ENCODE results near the gene SOAT2. TPM values are rescaled to one million over a fixed set of nuclear protein-coding genes. Genes with fewer than 3 reads are reported as not detected.
A peak's percentile ranks its signal among the peaks of the same experiment; 100 is the strongest.

SOAT2 gene
- total RNA-seq, 1 donor from 2014 or later, result not detected

- H3K27ac Mint-ChIP-seq (ENCODE audit: unreplicated experiment), result no peak overlapping the region
- peaks cover 10% of the 10 kb centered on the region for H3K36me3 Mint-ChIP-seq (ENCODE audit: unreplicated experiment)
- peaks cover 2% of the 10 kb centered on the region for H3K4me1 Mint-ChIP-seq (ENCODE audit: low read depth, unreplicated experiment)
- no peak for TF ChIP-seq CTCF (IDR thresholded peaks at IDR 0.05; ENCODE audit: partially characterized antibody, unreplicated experiment)
- H3K27me3 Mint-ChIP-seq (ENCODE audit: unreplicated experiment), result peaks cover 5% of the 10 kb centered on the region
- no peak overlapping the region for H3K4me3 Mint-ChIP-seq (ENCODE audit: unreplicated experiment)
- H3K9me3 Mint-ChIP-seq (ENCODE audit: unreplicated experiment), result peaks cover 4% of the 10 kb centered on the region
- no peak for DNase-seq
Measured at GRCh38 chr12:53074283-53074998, 28.8 kb upstream of the SOAT2 start.

- H3K27me3 Mint-ChIP-seq (ENCODE audit: unreplicated experiment), result peaks cover 5% of the 10 kb centered on the region
- no peak for TF ChIP-seq CTCF (IDR thresholded peaks at IDR 0.05; ENCODE audit: partially characterized antibody, unreplicated experiment)
- peaks cover 10% of the 10 kb centered on the region for H3K36me3 Mint-ChIP-seq (ENCODE audit: unreplicated experiment)
- peaks cover 2% of the 10 kb centered on the region for H3K4me1 Mint-ChIP-seq (ENCODE audit: low read depth, unreplicated experiment)
- DNase-seq, result no peak
- H3K4me3 Mint-ChIP-seq (ENCODE audit: unreplicated experiment), result no peak overlapping the region
- peaks cover 4% of the 10 kb centered on the region for H3K9me3 Mint-ChIP-seq (ENCODE audit: unreplicated experiment)
- no peak overlapping the region for H3K27ac Mint-ChIP-seq (ENCODE audit: unreplicated experiment)
Measured at GRCh38 chr12:53074999-53075370, 28.3 kb upstream of the SOAT2 start.

GRCh38 chr12:53076461-53076860 is 26.8 kb upstream of the SOAT2 start:
- no peak overlapping the region for H3K4me3 Mint-ChIP-seq (ENCODE audit: unreplicated experiment)
- no peak for DNase-seq
- peaks cover 7% of the 10 kb centered on the region for H3K36me3 Mint-ChIP-seq (ENCODE audit: unreplicated experiment)
- no peak for TF ChIP-seq CTCF (IDR thresholded peaks at IDR 0.05; ENCODE audit: partially characterized antibody, unreplicated experiment)
- H3K9me3 Mint-ChIP-seq (ENCODE audit: unreplicated experiment), result peaks cover 2% of the 10 kb centered on the region
- H3K27me3 Mint-ChIP-seq (ENCODE audit: unreplicated experiment), result peaks cover 6% of the 10 kb centered on the region
- peaks cover 2% of the 10 kb centered on the region for H3K4me1 Mint-ChIP-seq (ENCODE audit: low read depth, unreplicated experiment)
- no peak overlapping the region for H3K27ac Mint-ChIP-seq (ENCODE audit: unreplicated experiment)

- H3K9me3 Mint-ChIP-seq (ENCODE audit: unreplicated experiment), result peaks cover 2% of the 10 kb centered on the region
- H3K4me3 Mint-ChIP-seq (ENCODE audit: unreplicated experiment), result no peak overlapping the region
- H3K27ac Mint-ChIP-seq (ENCODE audit: unreplicated experiment), result no peak overlapping the region
- H3K27me3 Mint-ChIP-seq (ENCODE audit: unreplicated experiment), result peaks cover 7% of the 10 kb centered on the region
- H3K4me1 Mint-ChIP-seq (ENCODE audit: low read depth, unreplicated experiment), result no peaks in the 10 kb centered on the region
- TF ChIP-seq CTCF (IDR thresholded peaks at IDR 0.05; ENCODE audit: partially characterized antibody, unreplicated experiment), result no peak
- DNase-seq, result no peak
- peaks cover 7% of the 10 kb centered on the region for H3K36me3 Mint-ChIP-seq (ENCODE audit: unreplicated experiment)
Measured at GRCh38 chr12:53077030-53077429, 26.3 kb upstream of the SOAT2 start.

- Mint-ChIP-seq H3K27me3 (ENCODE audit: unreplicated experiment) (peaks cover 5% of the 10 kb centered on the region), H3K27ac (ENCODE audit: unreplicated experiment) (peak overlapping the region; percentile 43), H3K4me3 (ENCODE audit: unreplicated experiment) (peak overlapping the region; percentile 94), H3K9me3 (ENCODE audit: unreplicated experiment) (peaks cover 2% of the 10 kb centered on the region), H3K36me3 (ENCODE audit: unreplicated experiment) (peaks cover 7% of the 10 kb centered on the region), H3K4me1 (ENCODE audit: low read depth, unreplicated experiment) (no peaks in the 10 kb centered on the region)
- TF ChIP-seq CTCF (IDR thresholded peaks at IDR 0.05; ENCODE audit: partially characterized antibody, unreplicated experiment), result peak; percentile 17
- DNase-seq, result no peak
Measured at GRCh38 chr12:53078425-53079225, 24.7 kb upstream of the SOAT2 start.
